Type B pancreatic cell (in vitro differentiated cells): ENCODE measurements around the gene ADAM10. TPM values are rescaled to one million over a fixed set of nuclear protein-coding genes. Genes with fewer than 3 reads are reported as not detected.

Source experiments
- DNase-seq: peaks from one replicate; pipeline ENCODE4 v3.0.0; 2021; ENCODE audit warnings: mixed read lengths; ENCODE audit not compliant: unreplicated experiment; ENCODE audit errors: extremely low spot score
- H3K27ac Mint-ChIP-seq: 2 replicates; pipeline ENCODE4 v1.8.0; 2021; ENCODE audit warnings: mild to moderate bottlenecking, mixed read lengths
- H3K27me3 Mint-ChIP-seq: 2 replicates; pipeline ENCODE4 v1.8.0; 2021; ENCODE audit warnings: mixed read lengths
- H3K36me3 Mint-ChIP-seq: 2 replicates; pipeline ENCODE4 v1.8.0; 2021; ENCODE audit warnings: mixed read lengths
- H3K4me1 Mint-ChIP-seq: one replicate; pipeline ENCODE4 v1.8.0; 2021; ENCODE audit warnings: mixed read lengths; ENCODE audit not compliant: unreplicated experiment
- H3K4me3 Mint-ChIP-seq: 2 replicates; pipeline ENCODE4 v1.8.0; 2021; ENCODE audit warnings: mild to moderate bottlenecking, mixed read lengths
- H3K9me3 Mint-ChIP-seq: 2 replicates; pipeline ENCODE4 v1.8.0; 2021; ENCODE audit warnings: mixed read lengths
- CTCF ChIP-seq: fragments of 200-600 bp; sonication (generic); conservative IDR thresholded peaks from 2 replicates; pipeline ENCODE4 v1.5.0; 2021; ENCODE audit warnings: antibody characterized with exemption, mild to moderate bottlenecking
- total RNA-seq: library from RNA; stranded (reverse); gene quantifications from 2 replicates; pipeline ENCODE4 v1.2.1, GENCODE V29; 2021; ENCODE audit warnings: low replicate concordance

The ADAM10 gene
- total RNA-seq, 1 donor from 2014 or later, result 228 TPM

DNA sequence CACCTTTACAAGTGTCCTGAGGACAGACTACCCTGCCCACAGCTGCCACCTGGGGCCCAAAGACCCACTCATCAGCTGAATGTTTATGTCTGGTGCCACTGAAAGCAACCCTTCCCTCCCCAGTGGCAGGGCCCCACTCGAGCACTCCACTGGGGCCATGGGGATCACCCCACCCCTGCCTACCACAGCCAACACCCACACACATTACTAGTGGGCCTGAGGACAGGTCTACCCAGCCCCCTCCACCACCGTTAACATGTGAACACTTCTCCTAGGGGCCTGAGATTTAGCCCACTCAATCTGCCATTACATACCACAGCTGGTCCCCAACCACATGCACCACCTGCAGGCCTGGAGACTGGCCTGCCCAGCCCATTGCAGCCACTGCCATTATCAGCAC lies 52.3 kb downstream of the ADAM10 start:
- Mint-ChIP-seq H3K27me3 (no peaks in the 10 kb centered on the region), H3K36me3 (peaks cover 48% of the 10 kb centered on the region), H3K27ac (no peak overlapping the region), H3K4me1 (peaks cover 10% of the 10 kb centered on the region), H3K4me3 (no peak overlapping the region), H3K9me3 (peaks cover 27% of the 10 kb centered on the region)
- no peak for TF ChIP-seq CTCF
- no peak for DNase-seq

GRCh38 chr15:58696738-58697137 lies 52.8 kb downstream of the ADAM10 start:
- Mint-ChIP-seq H3K36me3 (peaks cover 45% of the 10 kb centered on the region), H3K9me3 (peaks cover 29% of the 10 kb centered on the region), H3K4me3 (no peak overlapping the region), H3K27ac (no peak overlapping the region), H3K4me1 (peaks cover 10% of the 10 kb centered on the region), H3K27me3 (no peaks in the 10 kb centered on the region)
- no peak for TF ChIP-seq CTCF
- DNase-seq, result no peak

- Mint-ChIP-seq H3K27ac (peak overlapping the region; percentile 18), H3K27me3 (no peaks in the 10 kb centered on the region), H3K4me3 (no peak overlapping the region), H3K9me3 (peaks cover 22% of the 10 kb centered on the region), H3K4me1 (peaks cover 21% of the 10 kb centered on the region), H3K36me3 (peaks cover 42% of the 10 kb centered on the region)
- DNase-seq, result no peak
- TF ChIP-seq CTCF, result no peak
Observed at GRCh38 chr15:58694641-58695398, 54.7 kb downstream of the ADAM10 start.

DNA sequence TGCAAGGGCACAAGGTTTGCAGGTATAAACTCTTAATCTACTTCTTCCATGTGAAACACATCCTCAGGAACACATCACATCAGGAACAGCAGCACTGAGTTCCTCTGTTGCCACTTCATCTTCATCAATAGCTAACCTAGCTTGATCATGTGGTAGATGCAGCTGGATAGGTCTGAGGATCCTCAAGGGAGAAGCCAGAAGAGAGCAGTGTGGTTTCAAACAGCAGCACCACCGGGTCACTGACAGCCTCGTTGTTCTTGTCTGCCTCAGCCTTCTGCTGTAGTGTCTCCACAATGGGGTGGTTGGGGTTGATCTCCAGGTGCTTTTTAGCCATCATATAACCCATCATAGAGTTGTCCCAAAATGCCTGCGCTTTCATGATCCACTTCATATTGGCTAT lies 58.8 kb downstream of the ADAM10 start:
- H3K27ac Mint-ChIP-seq, result peak overlapping the region; percentile 27
- H3K4me3 Mint-ChIP-seq, result no peak overlapping the region
- peaks cover 10% of the 10 kb centered on the region for H3K9me3 Mint-ChIP-seq
- peaks cover 30% of the 10 kb centered on the region for H3K36me3 Mint-ChIP-seq
- no peak for TF ChIP-seq CTCF
- H3K27me3 Mint-ChIP-seq, result no peaks in the 10 kb centered on the region
- peaks cover 22% of the 10 kb centered on the region for H3K4me1 Mint-ChIP-seq
- no peak for DNase-seq

DNA sequence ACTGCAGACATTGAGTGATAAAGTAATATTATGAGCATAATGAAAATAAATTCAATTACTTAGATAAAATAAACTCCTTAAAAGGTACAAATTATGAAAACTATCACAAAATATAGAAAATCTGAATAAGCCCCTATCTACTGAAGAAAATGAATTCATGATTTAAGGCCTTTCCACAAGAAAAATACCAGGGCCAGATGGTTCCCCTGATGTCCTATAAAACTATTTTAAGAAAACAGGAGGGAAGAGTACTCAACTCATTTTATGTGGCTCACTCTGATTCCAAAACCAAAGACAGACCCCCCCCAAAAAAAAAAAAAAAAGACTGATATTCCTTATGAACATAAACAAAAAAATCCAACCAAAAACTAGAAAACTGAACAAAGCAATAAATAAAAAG lies 59.9 kb downstream of the ADAM10 start:
- Mint-ChIP-seq H3K4me1 (peaks cover 18% of the 10 kb centered on the region), H3K27ac (no peak overlapping the region), H3K27me3 (no peaks in the 10 kb centered on the region), H3K4me3 (no peak overlapping the region), H3K9me3 (peaks cover 10% of the 10 kb centered on the region), H3K36me3 (peaks cover 30% of the 10 kb centered on the region)
- DNase-seq, result no peak
- no peak for TF ChIP-seq CTCF
